GM12878 (cell line): ENCODE results near the gene SLC11A1. TPM values are rescaled to one million over a fixed set of nuclear protein-coding genes. Genes with fewer than 3 reads are reported as not detected.

Source experiments
- BCL11A ChIP-seq: IDR thresholded peaks from 2 replicates; pipeline ENCODE4 v1.6.1; 2011; ENCODE audit warnings: low read depth, low read length
- CBX5 ChIP-seq: sonication (generic); IDR thresholded peaks from 2 replicates; pipeline ENCODE4 v1.6.1; 2016; ENCODE audit warnings: low read depth, moderate library complexity, mild to moderate bottlenecking, inconsistent platforms
- CEBPB ChIP-seq, 2 experiments: fragments of 150-350 bp in 1 of 2; IDR thresholded peaks; 2 replicates each; pipeline ENCODE4 v1.6.1; 2012 to 2014; ENCODE audit warnings: low read depth in 2 of 2, low read length in 2 of 2, borderline replicate concordance in 1 of 2, inconsistent platforms in 1 of 2
- ESRRA ChIP-seq: IDR thresholded peaks from 2 replicates; pipeline ENCODE4 v1.6.1; 2012; ENCODE audit warnings: mild to moderate bottlenecking, low read length, improper control_type of control experiment
- FOS ChIP-seq: IDR thresholded peaks from 3 replicates; pipeline ENCODE4 v1.6.1; 2011; ENCODE audit warnings: borderline replicate concordance; ENCODE audit not compliant: insufficient read length; ENCODE audit errors: extremely low read depth
- HCFC1 ChIP-seq: fragments of 150-350 bp; IDR thresholded peaks from 2 replicates; pipeline ENCODE4 v1.6.1; 2014; ENCODE audit warnings: low read length
- JUNB ChIP-seq: IDR thresholded peaks from 2 replicates; pipeline ENCODE4 v1.6.1; 2016; ENCODE audit warnings: antibody characterized with exemption, mild to moderate bottlenecking
- JUND ChIP-seq: IDR thresholded peaks from 2 replicates; pipeline ENCODE4 v1.6.1; 2012; ENCODE audit warnings: low read depth, mild to moderate bottlenecking, low read length, improper control_type of control experiment, moderate library complexity
- KDM1A ChIP-seq: fragments of 200-600 bp; sonication (generic); IDR thresholded peaks from 2 replicates; pipeline ENCODE4 v1.6.1; 2016; ENCODE audit warnings: borderline replicate concordance
- NFIC ChIP-seq: IDR thresholded peaks from 2 replicates; pipeline ENCODE4 v1.6.1; 2012; ENCODE audit warnings: low read depth, mild to moderate bottlenecking, inconsistent platforms, low read length, moderate library complexity
- NFYA ChIP-seq: IDR thresholded peaks from 2 replicates; pipeline ENCODE4 v1.6.1; 2011; ENCODE audit warnings: low read depth, mild to moderate bottlenecking, low read length, improper control_type of control experiment, borderline replicate concordance
- NR2C1 ChIP-seq: fragments of 450-650 bp; IDR thresholded peaks from 2 replicates; pipeline ENCODE4 v1.6.1; 2017; ENCODE audit warnings: antibody characterized with exemption, mild to moderate bottlenecking, moderate library complexity
- POLR2AphosphoS5 ChIP-seq: IDR thresholded peaks from 2 replicates; pipeline ENCODE4 v1.6.1; 2011; ENCODE audit warnings: mild to moderate bottlenecking, low read length, inconsistent platforms
- SREBF1 ChIP-seq: IDR thresholded peaks from 2 replicates; pipeline ENCODE4 v1.6.1; 2012; ENCODE audit warnings: mild to moderate bottlenecking, low read length
- SREBF2 ChIP-seq: IDR thresholded peaks from 2 replicates; pipeline ENCODE4 v1.6.1; 2012; ENCODE audit warnings: mild to moderate bottlenecking, low read length
- SUPT20H ChIP-seq: IDR thresholded peaks from 2 replicates; pipeline ENCODE4 v1.6.1; 2011; ENCODE audit warnings: low read depth, mild to moderate bottlenecking, low read length, moderate library complexity, borderline replicate concordance; ENCODE audit not compliant: control insufficient read depth
- TBL1XR1 ChIP-seq: IDR thresholded peaks from 2 replicates; pipeline ENCODE4 v1.6.1; 2012; ENCODE audit warnings: low read depth, low read length, improper control_type of control experiment
- TCF3 ChIP-seq: IDR thresholded peaks from 2 replicates; pipeline ENCODE4 v1.6.1; 2012; ENCODE audit warnings: low read depth, mild to moderate bottlenecking, low read length, borderline replicate concordance; ENCODE audit not compliant: insufficient read depth
- polyA plus RNA-seq, 11 experiments: library from polyadenylated mRNA; depleted of rRNA in 4 of 11; unstranded in 6 of 11; stranded (reverse) in 5 of 11; fragments of >200 nt; fragmentation: Nextera tagmentation in 4 of 11; fragmentation: Illumina TruSeq in 1 of 11; extraction: Ambion mirVana in 4 of 11; extraction: Trizol in 1 of 11; gene quantifications; 1 replicate in 1 of 11; 2 replicates in 10 of 11; pipeline versions ENCODE4 v1.2.1 to v1.2.3, GENCODE V29; 2011 to 2016; ENCODE audit warnings: inconsistent platforms in 2 of 11, missing spikeins in 2 of 11, low read depth in 1 of 11
- total RNA-seq, 4 experiments: library from RNA; depleted of rRNA in 3 of 4; stranded (reverse); fragments of >200 nt in 3 of 4; fragmentation: Illumina TruSeq in 1 of 4; extraction: Trizol in 1 of 4; gene quantifications; 2 replicates each; pipeline versions ENCODE4 v1.2.1 to v1.2.3, GENCODE V29; 2013 to 2021
- TF ChIP-seq, protein P1 (sequence below): IDR thresholded peaks from 2 replicates; pipeline ENCODE4 v1.6.1; 2012; ENCODE audit warnings: low read depth, low read length, improper control_type of control experiment
- TF ChIP-seq, protein P2 (sequence below): fragments of 450-650 bp; IDR thresholded peaks from 2 replicates; pipeline ENCODE4 v1.6.1; 2018; ENCODE audit warnings: borderline replicate concordance, mild to moderate bottlenecking; ENCODE audit not compliant: partially characterized antibody
- TF ChIP-seq, protein P3 (sequence below): fragments of 450-650 bp; IDR thresholded peaks from 2 replicates; pipeline ENCODE4 v1.6.1; 2017; ENCODE audit warnings: mild to moderate bottlenecking
- TF ChIP-seq, protein P4 (sequence below): IDR thresholded peaks from 2 replicates; pipeline ENCODE4 v1.6.1; 2012; ENCODE audit warnings: mild to moderate bottlenecking, low read depth, low read length

SLC11A1 gene
- total and polyA plus RNA-seq, 10 of the 15 experiments (the other 5 are each of a cell fraction or from before 2014, with no cell fraction given): 0.03 to 0.38 (median 0.12) TPM

DNA sequence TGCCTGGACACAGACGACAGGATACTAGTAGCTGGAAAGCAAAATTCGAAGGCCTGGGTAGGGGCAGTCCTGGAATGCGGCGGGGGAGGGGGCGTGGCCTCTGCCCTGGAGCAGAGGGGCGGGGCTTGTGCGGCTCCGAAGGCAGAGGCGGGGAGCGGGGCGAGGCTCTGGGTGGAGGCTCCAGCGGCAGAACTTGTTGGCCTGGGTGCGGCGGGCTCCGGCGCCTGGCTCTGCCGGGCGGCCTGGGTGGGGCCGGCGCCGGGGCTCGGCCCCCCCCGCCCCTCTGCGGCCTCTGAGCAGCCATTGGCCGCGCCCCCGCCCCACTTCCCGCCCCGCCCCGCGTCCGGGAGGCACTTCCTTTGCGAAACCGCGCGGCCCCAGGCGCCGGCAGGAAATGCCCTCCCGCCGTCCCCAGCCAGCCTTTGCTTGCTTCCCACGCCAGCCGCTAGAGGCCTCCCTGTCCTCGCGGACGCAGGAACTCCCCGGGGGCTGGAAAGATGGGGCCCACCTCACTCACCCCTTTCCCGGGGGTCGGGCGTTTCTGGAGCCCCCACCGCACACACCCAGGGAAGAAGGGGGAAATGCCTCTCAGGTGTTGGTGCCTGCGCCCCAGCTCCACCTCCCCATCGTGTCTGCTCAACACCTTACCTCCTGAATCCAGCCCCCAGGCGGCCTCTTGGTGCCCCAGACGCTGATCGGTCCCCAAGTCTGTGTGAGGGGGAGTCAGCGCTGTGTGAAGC is 24.3 kb downstream of the SLC11A1 start (continued):
- TF ChIP-seq NFYA (no peak), CEBPB (IDR thresholded peaks at IDR 0.05; ENCODE audit: borderline replicate concordance in 1 of 2, low read depth in 2 of 2, low read length in 2 of 2) (no peak), TCF3 (0 out of 2 replicates have a peak, but pooled peaks have one; percentile 28), FOS (no peak), JUNB (no peak), POLR2AphosphoS5 (peak; percentile 10; the same call in 1 of the 2 replicates), BCL11A (no peak), ESRRA (0 out of 2 replicates have a peak, but pooled peaks have one; percentile 29), SUPT20H (no peak), SREBF2 (no peak), NFIC (no peak), NR2C1 (no peak), SREBF1 (no peak; the same call in 1 of the 2 replicates), JUND (0 out of 2 replicates have a peak, but pooled peaks have one; percentile 38), KDM1A (no peak), CBX5 (no peak), HCFC1 (no peak), TBL1XR1 (peak; percentile 4; the same call in 1 of the 2 replicates)
- TF ChIP-seq, protein P1, sequence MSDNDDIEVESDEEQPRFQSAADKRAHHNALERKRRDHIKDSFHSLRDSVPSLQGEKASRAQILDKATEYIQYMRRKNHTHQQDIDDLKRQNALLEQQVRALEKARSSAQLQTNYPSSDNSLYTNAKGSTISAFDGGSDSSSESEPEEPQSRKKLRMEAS: peak; percentile 46; the same call in 1 of the 2 replicates
- TF ChIP-seq, protein P2, sequence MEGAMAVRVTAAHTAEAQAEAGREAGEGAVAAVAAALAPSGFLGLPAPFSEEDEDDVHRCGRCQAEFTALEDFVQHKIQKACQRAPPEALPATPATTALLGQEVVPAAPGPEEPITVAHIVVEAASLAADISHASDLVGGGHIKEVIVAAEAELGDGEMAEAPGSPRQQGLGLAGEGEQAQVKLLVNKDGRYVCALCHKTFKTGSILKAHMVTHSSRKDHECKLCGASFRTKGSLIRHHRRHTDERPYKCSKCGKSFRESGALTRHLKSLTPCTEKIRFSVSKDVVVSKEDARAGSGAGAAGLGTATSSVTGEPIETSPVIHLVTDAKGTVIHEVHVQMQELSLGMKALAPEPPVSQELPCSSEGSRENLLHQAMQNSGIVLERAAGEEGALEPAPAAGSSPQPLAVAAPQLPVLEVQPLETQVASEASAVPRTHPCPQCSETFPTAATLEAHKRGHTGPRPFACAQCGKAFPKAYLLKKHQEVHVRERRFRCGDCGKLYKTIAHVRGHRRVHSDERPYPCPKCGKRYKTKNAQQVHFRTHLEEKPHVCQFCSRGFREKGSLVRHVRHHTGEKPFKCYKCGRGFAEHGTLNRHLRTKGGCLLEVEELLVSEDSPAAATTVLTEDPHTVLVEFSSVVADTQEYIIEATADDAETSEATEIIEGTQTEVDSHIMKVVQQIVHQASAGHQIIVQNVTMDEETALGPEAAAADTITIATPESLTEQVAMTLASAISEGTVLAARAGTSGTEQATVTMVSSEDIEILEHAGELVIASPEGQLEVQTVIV: no peak
- TF ChIP-seq, protein P3, sequence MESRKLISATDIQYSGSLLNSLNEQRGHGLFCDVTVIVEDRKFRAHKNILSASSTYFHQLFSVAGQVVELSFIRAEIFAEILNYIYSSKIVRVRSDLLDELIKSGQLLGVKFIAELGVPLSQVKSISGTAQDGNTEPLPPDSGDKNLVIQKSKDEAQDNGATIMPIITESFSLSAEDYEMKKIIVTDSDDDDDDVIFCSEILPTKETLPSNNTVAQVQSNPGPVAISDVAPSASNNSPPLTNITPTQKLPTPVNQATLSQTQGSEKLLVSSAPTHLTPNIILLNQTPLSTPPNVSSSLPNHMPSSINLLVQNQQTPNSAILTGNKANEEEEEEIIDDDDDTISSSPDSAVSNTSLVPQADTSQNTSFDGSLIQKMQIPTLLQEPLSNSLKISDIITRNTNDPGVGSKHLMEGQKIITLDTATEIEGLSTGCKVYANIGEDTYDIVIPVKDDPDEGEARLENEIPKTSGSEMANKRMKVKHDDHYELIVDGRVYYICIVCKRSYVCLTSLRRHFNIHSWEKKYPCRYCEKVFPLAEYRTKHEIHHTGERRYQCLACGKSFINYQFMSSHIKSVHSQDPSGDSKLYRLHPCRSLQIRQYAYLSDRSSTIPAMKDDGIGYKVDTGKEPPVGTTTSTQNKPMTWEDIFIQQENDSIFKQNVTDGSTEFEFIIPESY: no peak
- TF ChIP-seq, protein P4, sequence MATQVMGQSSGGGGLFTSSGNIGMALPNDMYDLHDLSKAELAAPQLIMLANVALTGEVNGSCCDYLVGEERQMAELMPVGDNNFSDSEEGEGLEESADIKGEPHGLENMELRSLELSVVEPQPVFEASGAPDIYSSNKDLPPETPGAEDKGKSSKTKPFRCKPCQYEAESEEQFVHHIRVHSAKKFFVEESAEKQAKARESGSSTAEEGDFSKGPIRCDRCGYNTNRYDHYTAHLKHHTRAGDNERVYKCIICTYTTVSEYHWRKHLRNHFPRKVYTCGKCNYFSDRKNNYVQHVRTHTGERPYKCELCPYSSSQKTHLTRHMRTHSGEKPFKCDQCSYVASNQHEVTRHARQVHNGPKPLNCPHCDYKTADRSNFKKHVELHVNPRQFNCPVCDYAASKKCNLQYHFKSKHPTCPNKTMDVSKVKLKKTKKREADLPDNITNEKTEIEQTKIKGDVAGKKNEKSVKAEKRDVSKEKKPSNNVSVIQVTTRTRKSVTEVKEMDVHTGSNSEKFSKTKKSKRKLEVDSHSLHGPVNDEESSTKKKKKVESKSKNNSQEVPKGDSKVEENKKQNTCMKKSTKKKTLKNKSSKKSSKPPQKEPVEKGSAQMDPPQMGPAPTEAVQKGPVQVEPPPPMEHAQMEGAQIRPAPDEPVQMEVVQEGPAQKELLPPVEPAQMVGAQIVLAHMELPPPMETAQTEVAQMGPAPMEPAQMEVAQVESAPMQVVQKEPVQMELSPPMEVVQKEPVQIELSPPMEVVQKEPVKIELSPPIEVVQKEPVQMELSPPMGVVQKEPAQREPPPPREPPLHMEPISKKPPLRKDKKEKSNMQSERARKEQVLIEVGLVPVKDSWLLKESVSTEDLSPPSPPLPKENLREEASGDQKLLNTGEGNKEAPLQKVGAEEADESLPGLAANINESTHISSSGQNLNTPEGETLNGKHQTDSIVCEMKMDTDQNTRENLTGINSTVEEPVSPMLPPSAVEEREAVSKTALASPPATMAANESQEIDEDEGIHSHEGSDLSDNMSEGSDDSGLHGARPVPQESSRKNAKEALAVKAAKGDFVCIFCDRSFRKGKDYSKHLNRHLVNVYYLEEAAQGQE: no peak
